ENCODE results near the gene IL10RA. TPM values are rescaled to one million over a fixed set of nuclear protein-coding genes. Genes with fewer than 3 reads are reported as not detected.

The IL10RA gene
- total RNA-seq, 1 donor from 2014 or later = under 0.01 TPM

DNA sequence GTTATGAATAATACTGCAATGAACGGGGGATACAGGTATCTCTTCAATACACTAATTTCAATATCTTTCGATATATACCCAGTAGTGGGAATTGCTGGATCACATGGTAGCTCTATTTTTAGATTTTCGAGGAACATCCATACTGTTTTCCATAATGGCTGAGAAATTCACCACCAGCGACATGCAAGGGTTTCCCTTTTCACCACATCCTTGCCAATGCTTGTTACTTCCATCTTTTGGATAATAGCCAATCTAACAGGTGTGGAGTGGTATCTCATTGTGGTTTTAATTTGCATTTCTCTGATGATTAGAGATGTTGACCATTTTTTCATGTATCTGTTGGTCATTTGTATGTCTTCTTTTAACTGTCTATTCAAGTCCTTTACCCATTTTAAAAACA, 5.9 kb downstream of the IL10RA start:
- no peak for DNase-seq (ENCODE audit: low read depth, low spot score)

DNA sequence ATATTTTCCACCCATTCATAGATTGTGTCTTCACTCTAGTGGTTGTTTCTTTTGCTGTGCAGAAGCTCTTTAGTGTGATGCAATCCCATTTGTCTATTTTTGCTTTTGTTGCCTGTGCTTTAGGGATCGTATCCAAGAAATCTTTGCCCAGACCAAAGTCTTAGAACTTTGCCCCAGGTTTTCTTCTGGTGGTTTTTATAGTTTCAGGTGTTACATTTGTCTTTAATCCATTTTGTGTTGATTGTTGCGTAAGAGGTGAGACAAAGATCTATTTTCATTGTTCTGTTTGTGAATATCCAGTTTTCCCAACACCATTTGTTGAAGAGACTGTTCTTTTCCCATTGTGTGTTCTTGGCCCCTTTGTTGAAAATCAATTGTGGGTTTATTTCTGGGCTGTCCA, 6.4 kb downstream of the IL10RA start:
- DNase-seq (ENCODE audit: low read depth, low spot score) = no peak

DNA sequence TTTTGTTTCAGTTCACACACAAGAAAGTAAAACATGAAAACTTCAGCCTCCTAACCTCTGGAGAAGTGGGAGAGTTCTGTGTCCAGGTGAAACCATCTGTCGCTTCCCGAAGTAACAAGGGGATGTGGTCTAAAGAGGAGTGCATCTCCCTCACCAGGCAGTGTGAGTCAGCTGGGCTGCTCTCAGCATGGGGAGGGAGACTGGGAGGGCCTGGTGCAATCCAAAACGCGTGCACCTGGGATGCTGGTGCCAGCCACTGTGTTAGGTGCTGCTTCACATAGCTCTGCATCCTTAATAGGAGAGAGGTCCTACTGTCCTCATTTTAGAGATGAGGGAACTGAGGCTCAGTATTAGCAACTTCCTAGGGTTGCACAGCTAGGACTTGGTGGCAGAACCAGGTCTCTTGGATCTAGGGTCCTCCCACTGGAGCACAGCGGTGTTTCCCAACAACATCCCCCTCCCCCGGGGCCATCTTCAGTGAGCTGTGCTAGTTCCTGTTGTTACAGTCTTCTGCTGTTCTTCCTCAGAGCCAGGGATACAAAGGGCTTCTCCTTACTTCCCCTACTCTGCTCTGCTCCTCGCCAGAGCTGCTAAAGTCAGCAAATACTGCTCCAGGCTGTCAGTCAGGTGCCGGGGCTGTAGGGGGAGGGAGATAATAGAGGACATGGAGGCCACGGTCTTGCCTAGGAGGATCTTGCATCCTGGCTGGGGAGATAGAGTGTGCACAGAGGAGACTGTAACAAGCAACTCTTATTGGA, 8.0 kb downstream of the IL10RA start:
- DNase-seq (ENCODE audit: low read depth, low spot score) = no peak

DNA sequence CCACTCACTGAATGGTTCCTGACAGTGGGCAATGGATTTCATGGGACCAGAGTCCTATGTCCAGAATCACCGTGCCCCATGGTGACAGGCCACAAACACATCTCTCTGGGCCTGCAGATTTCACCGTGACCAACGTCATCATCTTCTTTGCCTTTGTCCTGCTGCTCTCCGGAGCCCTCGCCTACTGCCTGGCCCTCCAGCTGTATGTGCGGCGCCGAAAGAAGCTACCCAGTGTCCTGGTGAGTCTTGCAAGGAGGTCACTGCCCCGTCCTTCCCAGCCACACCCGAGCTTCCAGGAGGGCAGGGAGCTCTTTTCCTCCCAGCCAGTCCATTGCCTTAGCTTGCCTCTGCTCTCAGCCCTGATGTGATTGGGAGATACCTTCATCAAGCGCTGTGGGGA, 9.3 kb downstream of the IL10RA start:
- no peak for DNase-seq (ENCODE audit: low read depth, low spot score)

DNA sequence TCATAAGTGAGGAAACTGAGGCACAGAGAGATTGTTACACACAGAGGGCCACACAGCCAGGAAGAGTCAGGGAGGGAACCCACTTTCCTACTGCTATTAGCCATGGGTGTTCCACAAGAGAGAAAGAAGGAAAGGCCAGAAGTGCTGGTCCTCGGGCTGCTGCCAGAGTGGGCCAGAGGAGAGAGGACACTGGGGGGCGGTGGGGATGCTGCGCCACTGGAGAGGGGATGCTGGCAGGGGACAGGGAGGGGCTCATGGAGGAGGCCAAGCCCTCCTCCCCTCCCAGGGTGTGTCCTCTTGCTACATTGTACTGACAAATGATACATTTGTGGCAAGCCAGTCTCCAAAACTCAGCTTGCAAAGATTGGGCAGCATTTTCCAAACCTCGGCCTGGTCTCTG, 9.9 kb downstream of the IL10RA start:
- no peak for DNase-seq (ENCODE audit: low read depth, low spot score)

DNA sequence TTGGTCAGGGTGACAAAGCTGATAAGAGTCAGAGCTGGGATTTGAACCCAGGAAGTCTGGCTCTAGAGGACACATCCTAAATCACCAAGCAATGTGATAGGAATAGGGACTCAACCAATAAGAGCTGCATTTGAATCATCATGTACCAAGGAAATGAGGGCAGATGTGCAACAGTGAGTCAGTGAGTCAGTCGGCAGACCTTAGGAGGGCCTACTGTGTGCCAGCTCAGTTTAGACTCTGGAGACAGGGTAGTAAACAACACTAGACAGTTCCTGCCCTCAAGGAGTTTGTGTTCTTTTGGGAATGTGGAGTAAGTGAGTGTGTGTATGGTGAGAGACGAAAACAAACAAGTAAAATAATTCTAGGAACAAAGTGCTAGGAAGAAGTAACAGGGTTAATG, 11.2 kb downstream of the IL10RA start:
- DNase-seq (ENCODE audit: low read depth, low spot score) = no peak

DNA sequence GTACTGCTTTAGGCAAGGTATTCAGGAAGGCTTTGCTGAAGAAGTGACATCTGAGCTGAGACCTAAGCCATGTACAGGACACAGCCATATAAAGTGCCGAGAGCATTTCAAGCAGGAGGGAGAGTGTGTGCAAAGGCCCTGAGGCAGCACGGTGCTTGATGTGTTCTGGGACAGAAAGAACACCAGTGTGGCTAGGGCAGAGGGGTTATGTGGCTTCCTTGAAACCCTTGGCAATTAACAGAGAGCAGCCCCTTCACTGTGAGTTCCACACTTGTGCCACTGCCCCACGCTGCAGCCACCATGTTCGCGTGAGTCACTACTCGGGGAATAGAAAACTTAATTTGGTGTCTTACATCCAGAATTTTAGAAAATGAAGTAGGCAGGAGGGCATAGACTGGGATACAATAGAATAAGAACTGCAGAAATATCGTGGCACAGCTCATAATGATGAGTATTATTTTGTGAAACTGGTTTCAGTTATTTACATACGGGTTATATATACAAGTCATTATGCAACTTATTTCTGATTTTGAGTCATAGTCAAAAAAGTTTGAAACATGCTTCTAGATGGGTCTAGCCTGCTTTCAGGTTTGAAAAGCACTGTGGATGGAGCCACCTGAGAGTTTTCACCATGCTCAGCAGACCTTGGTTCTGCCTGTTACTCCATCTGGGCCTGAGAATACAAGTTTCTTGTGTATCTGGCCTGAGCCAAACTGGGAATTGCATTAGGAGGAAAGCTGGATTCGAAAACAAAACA, 11.8 kb downstream of the IL10RA start:
- no peak for DNase-seq (ENCODE audit: low read depth, low spot score)

DNA sequence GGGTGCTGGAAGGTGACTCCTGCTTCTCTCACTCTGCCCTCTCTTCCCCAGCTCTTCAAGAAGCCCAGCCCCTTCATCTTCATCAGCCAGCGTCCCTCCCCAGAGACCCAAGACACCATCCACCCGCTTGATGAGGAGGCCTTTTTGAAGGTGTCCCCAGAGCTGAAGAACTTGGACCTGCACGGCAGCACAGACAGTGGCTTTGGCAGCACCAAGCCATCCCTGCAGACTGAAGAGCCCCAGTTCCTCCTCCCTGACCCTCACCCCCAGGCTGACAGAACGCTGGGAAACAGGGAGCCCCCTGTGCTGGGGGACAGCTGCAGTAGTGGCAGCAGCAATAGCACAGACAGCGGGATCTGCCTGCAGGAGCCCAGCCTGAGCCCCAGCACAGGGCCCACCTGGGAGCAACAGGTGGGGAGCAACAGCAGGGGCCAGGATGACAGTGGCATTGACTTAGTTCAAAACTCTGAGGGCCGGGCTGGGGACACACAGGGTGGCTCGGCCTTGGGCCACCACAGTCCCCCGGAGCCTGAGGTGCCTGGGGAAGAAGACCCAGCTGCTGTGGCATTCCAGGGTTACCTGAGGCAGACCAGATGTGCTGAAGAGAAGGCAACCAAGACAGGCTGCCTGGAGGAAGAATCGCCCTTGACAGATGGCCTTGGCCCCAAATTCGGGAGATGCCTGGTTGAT, 12.6 kb downstream of the IL10RA start:
- DNase-seq (ENCODE audit: low read depth, low spot score) = no peak

DNA sequence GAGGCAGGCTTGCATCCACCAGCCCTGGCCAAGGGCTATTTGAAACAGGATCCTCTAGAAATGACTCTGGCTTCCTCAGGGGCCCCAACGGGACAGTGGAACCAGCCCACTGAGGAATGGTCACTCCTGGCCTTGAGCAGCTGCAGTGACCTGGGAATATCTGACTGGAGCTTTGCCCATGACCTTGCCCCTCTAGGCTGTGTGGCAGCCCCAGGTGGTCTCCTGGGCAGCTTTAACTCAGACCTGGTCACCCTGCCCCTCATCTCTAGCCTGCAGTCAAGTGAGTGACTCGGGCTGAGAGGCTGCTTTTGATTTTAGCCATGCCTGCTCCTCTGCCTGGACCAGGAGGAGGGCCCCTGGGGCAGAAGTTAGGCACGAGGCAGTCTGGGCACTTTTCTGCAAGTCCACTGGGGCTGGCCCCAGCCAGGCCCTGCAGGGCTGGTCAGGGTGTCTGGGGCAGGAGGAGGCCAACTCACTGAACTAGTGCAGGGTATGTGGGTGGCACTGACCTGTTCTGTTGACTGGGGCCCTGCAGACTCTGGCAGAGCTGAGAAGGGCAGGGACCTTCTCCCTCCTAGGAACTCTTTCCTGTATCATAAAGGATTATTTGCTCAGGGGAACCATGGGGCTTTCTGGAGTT, 13.3 kb downstream of the IL10RA start:
- DNase-seq (ENCODE audit: low read depth, low spot score) = no peak

DNA sequence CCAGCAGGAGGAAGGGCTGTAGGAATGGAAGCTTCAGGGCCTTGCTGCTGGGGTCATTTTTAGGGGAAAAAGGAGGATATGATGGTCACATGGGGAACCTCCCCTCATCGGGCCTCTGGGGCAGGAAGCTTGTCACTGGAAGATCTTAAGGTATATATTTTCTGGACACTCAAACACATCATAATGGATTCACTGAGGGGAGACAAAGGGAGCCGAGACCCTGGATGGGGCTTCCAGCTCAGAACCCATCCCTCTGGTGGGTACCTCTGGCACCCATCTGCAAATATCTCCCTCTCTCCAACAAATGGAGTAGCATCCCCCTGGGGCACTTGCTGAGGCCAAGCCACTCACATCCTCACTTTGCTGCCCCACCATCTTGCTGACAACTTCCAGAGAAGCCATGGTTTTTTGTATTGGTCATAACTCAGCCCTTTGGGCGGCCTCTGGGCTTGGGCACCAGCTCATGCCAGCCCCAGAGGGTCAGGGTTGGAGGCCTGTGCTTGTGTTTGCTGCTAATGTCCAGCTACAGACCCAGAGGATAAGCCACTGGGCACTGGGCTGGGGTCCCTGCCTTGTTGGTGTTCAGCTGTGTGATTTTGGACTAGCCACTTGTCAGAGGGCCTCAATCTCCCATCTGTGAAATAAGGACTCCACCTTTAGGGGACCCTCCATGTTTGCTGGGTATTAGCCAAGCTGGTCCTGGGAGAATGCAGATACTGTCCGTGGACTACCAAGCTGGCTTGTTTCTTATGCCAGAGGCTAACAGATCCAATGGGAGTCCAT, 14.1 kb downstream of the IL10RA start:
- DNase-seq (ENCODE audit: low read depth, low spot score) = no peak

DNA sequence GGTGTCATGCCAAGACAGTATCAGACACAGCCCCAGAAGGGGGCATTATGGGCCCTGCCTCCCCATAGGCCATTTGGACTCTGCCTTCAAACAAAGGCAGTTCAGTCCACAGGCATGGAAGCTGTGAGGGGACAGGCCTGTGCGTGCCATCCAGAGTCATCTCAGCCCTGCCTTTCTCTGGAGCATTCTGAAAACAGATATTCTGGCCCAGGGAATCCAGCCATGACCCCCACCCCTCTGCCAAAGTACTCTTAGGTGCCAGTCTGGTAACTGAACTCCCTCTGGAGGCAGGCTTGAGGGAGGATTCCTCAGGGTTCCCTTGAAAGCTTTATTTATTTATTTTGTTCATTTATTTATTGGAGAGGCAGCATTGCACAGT, 14.6 kb downstream of the IL10RA start:
- DNase-seq (ENCODE audit: low read depth, low spot score) = no peak

DNA sequence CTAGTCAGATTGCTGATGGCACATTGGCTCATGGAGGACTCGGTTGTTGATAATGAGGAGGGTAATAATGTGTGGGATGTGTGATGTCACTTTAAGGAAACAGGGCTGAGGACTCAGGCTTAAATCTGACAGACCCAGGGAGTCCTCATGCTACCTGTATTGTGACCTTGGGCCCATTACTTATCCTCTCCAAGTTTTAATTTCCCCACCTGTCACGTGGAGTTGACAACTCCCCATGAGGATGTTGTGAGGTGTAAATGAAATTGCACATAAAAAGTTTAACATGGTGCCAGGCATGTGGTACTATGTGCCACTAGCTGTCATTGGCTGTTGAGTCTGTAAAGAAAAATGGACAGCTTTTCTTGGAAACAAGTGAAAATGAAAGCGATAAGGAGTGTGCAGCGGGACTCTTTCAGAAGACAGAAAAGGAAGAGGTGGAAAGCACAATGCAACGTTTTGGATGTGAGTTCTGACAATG, 15.3 kb downstream of the IL10RA start:
- no peak for DNase-seq (ENCODE audit: low read depth, low spot score)

DNA sequence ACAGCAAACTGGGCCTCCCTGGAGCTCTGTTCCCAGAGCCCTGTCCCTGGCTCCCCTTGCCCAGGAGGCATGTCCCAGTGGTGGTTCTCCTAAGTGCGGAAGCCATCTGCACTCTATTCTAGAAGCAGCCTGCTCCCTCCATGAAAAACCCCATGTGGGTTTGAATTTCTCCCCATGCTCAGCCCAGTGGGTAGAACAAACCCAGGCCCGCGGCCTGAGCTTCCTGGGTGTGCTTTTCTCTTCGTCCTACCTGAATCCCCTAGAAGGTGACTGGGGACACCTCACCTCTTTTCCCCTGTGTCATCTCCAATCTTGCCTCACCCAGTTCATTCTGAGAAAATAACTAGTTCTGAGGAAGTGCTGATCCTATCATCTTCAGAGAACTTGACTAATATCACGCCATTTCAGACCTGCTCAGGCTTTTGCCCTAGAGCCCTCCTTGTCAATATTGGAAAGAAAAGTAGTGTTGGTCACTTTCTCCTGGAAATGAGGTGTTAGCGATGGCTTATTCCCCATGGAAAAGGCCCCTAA, 15.9 kb downstream of the IL10RA start:
- DNase-seq (ENCODE audit: low read depth, low spot score) = no peak

DNA sequence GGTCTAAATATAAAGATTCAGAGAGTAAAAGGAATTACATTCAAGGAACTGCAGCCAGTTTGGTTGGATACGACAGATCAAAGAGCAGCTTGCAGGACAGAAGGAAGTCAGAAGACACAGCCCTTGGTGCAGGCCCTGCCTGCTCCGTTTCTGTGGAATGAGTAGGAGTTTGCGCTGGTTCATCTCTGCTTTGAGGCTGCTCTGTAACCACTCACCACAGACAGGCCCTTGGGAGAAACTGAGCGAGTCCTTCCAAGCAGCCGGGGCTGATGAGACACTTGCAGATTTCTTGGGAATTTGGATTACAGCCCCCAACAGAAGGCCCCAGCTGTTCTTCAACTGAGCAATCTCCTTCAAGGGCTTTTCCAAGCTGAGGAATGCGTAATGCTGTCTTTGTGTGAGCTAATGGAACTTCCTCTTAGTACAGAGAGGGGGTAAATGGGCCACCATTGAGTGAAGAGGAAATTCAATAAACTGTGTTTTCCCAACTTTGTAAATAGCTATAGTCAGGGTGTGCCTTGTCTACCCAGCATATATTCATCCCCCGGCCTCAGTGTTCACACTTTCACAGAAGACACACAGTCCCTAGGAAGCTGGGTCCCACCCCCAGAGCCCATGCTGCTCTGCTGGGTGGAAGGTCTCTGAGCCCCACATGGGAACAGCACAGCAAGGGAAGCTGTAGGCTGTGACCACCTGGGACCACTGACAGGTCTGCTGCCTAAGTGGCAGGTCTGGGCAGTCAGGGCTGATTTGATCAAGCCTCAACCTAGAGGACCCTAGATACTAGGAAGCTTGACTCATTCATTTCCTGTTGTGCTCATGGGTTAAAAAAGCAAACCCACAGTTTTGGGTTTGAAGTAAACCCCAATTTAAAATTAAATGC, 16.6 kb downstream of the IL10RA start:
- DNase-seq (ENCODE audit: low read depth, low spot score) = no peak

DNA sequence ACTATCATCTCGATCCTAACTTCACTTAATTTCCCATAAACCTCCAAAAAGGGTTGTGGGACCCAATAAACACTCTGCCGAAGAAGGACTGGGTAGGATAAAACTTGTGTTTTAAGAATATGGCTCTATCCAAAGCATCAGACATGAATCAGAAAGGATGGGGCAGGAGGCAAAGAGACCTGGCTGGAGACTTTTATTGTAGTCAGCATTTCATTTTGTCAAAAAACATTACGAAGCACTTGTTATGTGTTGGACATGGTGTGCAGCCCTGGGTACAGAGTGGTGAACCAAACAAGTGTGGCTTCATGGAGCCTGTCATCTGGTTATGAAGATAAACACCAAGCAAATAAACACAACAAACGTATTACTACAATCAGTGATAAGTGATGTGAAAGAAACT, 17.3 kb downstream of the IL10RA start:
- DNase-seq (ENCODE audit: low read depth, low spot score) = no peak

DNA sequence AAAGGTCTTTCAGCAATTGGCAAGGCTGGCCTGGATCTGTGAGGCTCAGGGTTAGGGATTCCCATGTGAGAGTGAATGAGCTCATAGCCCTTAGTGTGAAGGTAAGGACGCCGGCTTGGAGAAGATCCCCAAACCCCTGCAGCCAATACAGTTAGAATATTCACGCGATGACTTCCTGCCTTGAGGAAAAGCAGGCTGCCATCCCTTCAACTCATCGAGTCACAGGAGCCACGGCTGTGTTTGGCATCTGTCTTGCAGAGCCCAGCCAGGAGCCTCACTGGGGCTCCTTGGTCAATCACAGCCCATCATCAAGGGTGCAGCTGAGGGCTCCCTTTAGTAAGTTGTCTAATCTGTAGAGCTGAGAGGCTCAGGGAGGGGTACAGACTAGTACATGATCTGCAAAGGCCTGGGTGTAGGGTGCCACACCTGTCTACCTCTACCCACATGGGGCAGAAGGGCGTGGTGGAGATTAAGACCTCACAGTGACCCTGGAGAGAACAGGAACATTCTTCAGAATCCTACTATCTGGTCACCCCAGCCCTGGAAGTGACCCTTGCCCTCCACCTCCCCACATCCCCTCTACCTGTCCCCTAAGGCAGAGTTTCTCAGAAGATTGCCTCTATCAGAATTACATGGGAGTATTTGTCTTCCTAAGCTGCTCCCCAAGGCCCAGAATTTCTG, 18.5 kb downstream of the IL10RA start:
- no peak for DNase-seq (ENCODE audit: low read depth, low spot score)

DNA sequence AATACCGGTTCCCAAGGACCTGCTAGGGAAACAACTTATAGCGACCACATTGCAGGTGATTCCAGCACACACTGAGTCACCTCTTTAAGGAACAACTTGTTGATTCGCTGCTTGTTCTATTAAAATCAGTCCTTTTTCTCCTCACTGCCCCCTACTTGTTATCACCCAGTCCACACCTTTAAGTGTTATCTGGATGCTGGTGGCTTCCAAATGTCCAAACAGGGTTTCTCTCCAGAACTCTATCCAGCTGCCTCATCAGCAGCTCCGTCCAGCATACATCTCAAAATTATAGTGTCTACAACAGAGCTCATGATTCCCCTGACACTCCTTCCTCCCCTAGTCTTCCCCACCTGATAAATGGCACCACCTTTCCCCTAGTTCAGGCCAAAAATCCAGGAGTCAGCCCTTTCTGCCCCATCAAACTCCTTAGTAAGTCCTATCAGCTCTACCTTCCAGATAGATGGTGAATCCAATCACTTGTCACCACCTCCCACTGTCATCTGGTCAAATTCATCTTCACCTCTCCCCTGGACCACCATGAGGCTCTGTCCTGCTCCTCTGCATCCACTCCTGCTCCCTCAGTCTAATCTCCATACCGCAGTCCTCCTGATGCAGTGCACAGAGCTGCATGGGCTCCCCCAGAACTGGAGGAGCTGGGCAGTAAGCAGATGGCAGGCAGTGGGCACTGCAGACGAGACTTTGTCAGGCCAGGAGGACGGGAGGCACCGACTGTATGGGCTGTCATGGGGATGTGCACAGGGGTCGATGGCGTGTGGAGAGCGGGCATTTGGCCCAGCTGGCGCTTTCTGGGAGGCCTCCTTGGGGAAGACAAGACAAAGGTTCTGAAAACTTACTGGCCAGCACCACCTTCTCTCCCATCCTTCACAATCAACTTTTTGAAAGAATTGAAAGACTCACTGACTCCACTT, 19.3 kb downstream of the IL10RA start:
- DNase-seq (ENCODE audit: low read depth, low spot score) = no peak

DNA sequence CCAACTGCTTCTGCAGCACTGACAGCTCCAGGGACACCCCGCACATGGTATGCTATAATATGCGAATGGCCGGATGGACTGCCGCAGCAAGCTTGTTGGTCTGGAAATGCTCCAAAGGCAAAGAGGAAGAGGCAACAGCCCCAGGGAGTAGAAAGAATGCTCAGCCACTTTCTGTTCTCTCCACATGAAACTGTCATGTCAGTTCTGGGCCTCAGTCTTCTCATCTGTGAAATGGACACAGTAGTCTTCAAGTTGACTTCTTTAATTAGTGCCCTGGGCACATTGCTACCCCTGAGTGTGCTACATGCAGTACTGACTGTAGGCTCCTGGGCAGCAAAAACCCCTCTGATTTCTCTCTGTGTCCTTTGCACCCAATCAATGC, 19.9 kb downstream of the IL10RA start:
- no peak for DNase-seq (ENCODE audit: low read depth, low spot score)
